H1 (cell line): ENCODE results near the gene NLRP1. TPM values are rescaled to one million over a fixed set of nuclear protein-coding genes. Genes with fewer than 3 reads are reported as not detected.

Source experiments
- CTCF ChIA-PET: fragments of 300-600 bp; sonication (Branson Sonifier 250); formaldehyde crosslinking; loops from one replicate; lab custom pipeline; 2021; ENCODE audit not compliant: partially characterized antibody; lab: Charles Lee
- POLR2A ChIA-PET: fragments of 300-600 bp; sonication (Branson Sonifier 250); formaldehyde crosslinking; loops from one replicate; lab custom pipeline; 2021; ENCODE audit warnings: inconsistent platforms; ENCODE audit not compliant: partially characterized antibody; lab: Charles Lee
- DNase-seq, 2 experiments: peaks; one replicate each; pipeline versions ENCODE4 v3.0.0 to v3.0.0-alpha.2; 2010 to 2022; ENCODE audit warnings: low spot score in 2 of 2, low read depth in 1 of 2, mixed read lengths in 1 of 2
- FAIRE-seq: peaks from 2 replicates; lab custom pipeline; 2011; peaks lifted over from hg19 to GRCh38; lab: Jason Lieb, UNC
- H2AFZ ChIP-seq: 2 replicates; pipeline ENCODE4 v1.8.1; 2012; ENCODE audit warnings: low read length, inconsistent platforms
- H2AK5ac ChIP-seq: 2 replicates; pipeline ENCODE4 v1.6.1; 2013; ENCODE audit warnings: low read depth, low read length
- H2BK120ac ChIP-seq: replicated peaks from 2 replicates; pipeline ENCODE3; 2013; ENCODE audit warnings: low read depth, low read length, inconsistent platforms
- H2BK12ac ChIP-seq: 2 replicates; pipeline ENCODE4 v1.6.1; 2013; ENCODE audit warnings: low read depth, low read length
- H2BK15ac ChIP-seq: 2 replicates; pipeline ENCODE4 v1.6.1; 2013; ENCODE audit warnings: low read length
- H2BK20ac ChIP-seq: 2 replicates; pipeline ENCODE4 v1.6.1; 2013; ENCODE audit warnings: low read length
- H2BK5ac ChIP-seq: 2 replicates; pipeline ENCODE4 v1.6.1; 2013; ENCODE audit warnings: low read depth, low read length
- H3K14ac ChIP-seq: 2 replicates; pipeline ENCODE4 v1.6.1; 2013; ENCODE audit warnings: inconsistent platforms; ENCODE audit not compliant: insufficient read length
- H3K18ac ChIP-seq: 2 replicates; pipeline ENCODE4 v1.6.1; 2013; ENCODE audit warnings: low read length; ENCODE audit errors: extremely low read depth
- H3K23ac ChIP-seq: 2 replicates; pipeline ENCODE4 v1.6.1; 2013; ENCODE audit warnings: inconsistent platforms; ENCODE audit not compliant: insufficient read length
- H3K23me2 ChIP-seq: 2 replicates; pipeline ENCODE4 v1.6.1; 2013; ENCODE audit warnings: low read depth, low read length
- H3K27ac ChIP-seq: 2 replicates; pipeline ENCODE4 v1.6.1; 2011; ENCODE audit warnings: low read depth, low read length, inconsistent platforms
- H3K27me3 ChIP-seq, 4 experiments: replicated peaks in 1 of 4; 1 replicate in 1 of 4; 2 replicates in 3 of 4; pipeline versions ENCODE4 v1.6.1 to v1.8.1; 2011 to 2013; ENCODE audit warnings: low read length in 3 of 4, mild to moderate bottlenecking in 3 of 4, inconsistent platforms in 2 of 4, mixed read lengths in 2 of 4, moderate library complexity in 1 of 4; ENCODE audit not compliant: control insufficient read depth in 3 of 4, insufficient read depth in 3 of 4; ENCODE audit errors: extremely low read depth in 1 of 4
- H3K36me3 ChIP-seq, 4 experiments: 2 replicates each; pipeline versions ENCODE4 v1.6.1 to v1.8.1; 2011 to 2013; ENCODE audit warnings: mild to moderate bottlenecking in 4 of 4, low read length in 3 of 4, moderate library complexity in 2 of 4, control low read depth in 1 of 4, inconsistent platforms in 1 of 4; ENCODE audit not compliant: insufficient read depth in 4 of 4, control insufficient read depth in 2 of 4
- H3K4ac ChIP-seq: replicated peaks from 2 replicates; pipeline ENCODE3; 2013; ENCODE audit warnings: low read length, low read depth, mixed read lengths, inconsistent platforms; ENCODE audit not compliant: insufficient read length
- H3K4me1 ChIP-seq, 4 experiments: replicated peaks in 1 of 4; 1 replicate in 1 of 4; 2 replicates in 3 of 4; pipeline versions ENCODE4 v1.6.1 to v1.8.1; 2011 to 2013; ENCODE audit warnings: low read length in 3 of 4, inconsistent platforms in 2 of 4, mixed read lengths in 1 of 4; ENCODE audit not compliant: insufficient read depth in 4 of 4, control insufficient read depth in 3 of 4
- H3K4me2 ChIP-seq, 2 experiments: 2 replicates each; pipeline versions ENCODE4 v1.6.1 to v1.8.1; 2011 to 2013; ENCODE audit warnings: low read depth in 2 of 2, low read length in 2 of 2, control low read depth in 1 of 2, inconsistent platforms in 1 of 2, mild to moderate bottlenecking in 1 of 2; ENCODE audit not compliant: insufficient read depth in 1 of 2
- H3K4me3 ChIP-seq, 4 experiments: fragments of 200-600, 300-600 bp in 1 of 4; sonication (generic), shearing (Covaris generic), sonication (Bioruptor Twin) in 1 of 4; 2 replicates each; pipeline versions ENCODE4 v1.5.1 to v1.8.1; 2011 to 2016; ENCODE audit warnings: low read length in 4 of 4, low read depth in 3 of 4, control low read depth in 2 of 4, inconsistent platforms in 2 of 4, mild to moderate bottlenecking in 2 of 4, mixed read lengths in 1 of 4, moderate library complexity in 1 of 4; ENCODE audit not compliant: insufficient read depth in 2 of 4; ENCODE audit errors: extremely low read depth in 1 of 4
- H3K56ac ChIP-seq: replicated peaks from 2 replicates; pipeline ENCODE3; 2013; ENCODE audit warnings: low read depth, mild to moderate bottlenecking, mixed read lengths, low read length, inconsistent platforms; ENCODE audit not compliant: insufficient read length
- H3K79me1 ChIP-seq: 2 replicates; pipeline ENCODE4 v1.6.1; 2013; ENCODE audit warnings: low read depth, low read length, control low read depth
- H3K79me2 ChIP-seq, 2 experiments: 2 replicates each; pipeline versions ENCODE4 v1.6.1 to v1.8.1; 2012 to 2013; ENCODE audit warnings: low read length in 2 of 2, mild to moderate bottlenecking in 2 of 2, inconsistent platforms in 1 of 2; ENCODE audit not compliant: insufficient read depth in 2 of 2, control insufficient read depth in 1 of 2
- H3K9ac ChIP-seq, 4 experiments: replicated peaks in 1 of 4; 1 replicate in 1 of 4; 2 replicates in 3 of 4; pipeline versions ENCODE4 v1.6.1 to v1.8.1; 2011 to 2013; ENCODE audit warnings: low read depth in 3 of 4, low read length in 3 of 4, control low read depth in 2 of 4, mild to moderate bottlenecking in 2 of 4, moderate library complexity in 2 of 4, inconsistent platforms in 1 of 4; ENCODE audit errors: extremely low read depth in 1 of 4
- H3K9me3 ChIP-seq, 2 experiments: 2 replicates each; pipeline versions ENCODE4 v1.6.1 to v1.8.1; 2012 to 2013; ENCODE audit warnings: mild to moderate bottlenecking in 2 of 2, moderate library complexity in 2 of 2, control low read depth in 1 of 2, inconsistent platforms in 1 of 2, low read depth in 1 of 2, low read length in 1 of 2, mixed read lengths in 1 of 2; ENCODE audit not compliant: insufficient read depth in 2 of 2
- H4K20me1 ChIP-seq, 2 experiments: replicated peaks in 1 of 2; 2 replicates each; pipeline versions ENCODE3 to v1.8.1; 2011 to 2013; ENCODE audit warnings: inconsistent platforms in 2 of 2, low read length in 2 of 2, mild to moderate bottlenecking in 1 of 2; ENCODE audit not compliant: insufficient read depth in 2 of 2, control insufficient read depth in 1 of 2
- H4K5ac ChIP-seq: 2 replicates; pipeline ENCODE4 v1.6.1; 2013; ENCODE audit warnings: low read length, low read depth, mixed read lengths, inconsistent platforms; ENCODE audit not compliant: insufficient read length
- H4K8ac ChIP-seq: 2 replicates; pipeline ENCODE4 v1.8.0; 2013; ENCODE audit warnings: mild to moderate bottlenecking, moderate library complexity, low read length, inconsistent platforms; ENCODE audit not compliant: insufficient read depth; ENCODE audit errors: extremely low read depth
- H4K91ac ChIP-seq: replicated peaks from 2 replicates; pipeline ENCODE3; 2013; ENCODE audit warnings: low read length, mixed read lengths, inconsistent platforms; ENCODE audit not compliant: insufficient read length
- BCL11A ChIP-seq, 2 experiments: IDR thresholded peaks; one replicate each; pipeline ENCODE4 v1.6.1; 2011; ENCODE audit warnings: low read depth in 2 of 2, low read length in 2 of 2, mild to moderate bottlenecking in 2 of 2
- CBX5 ChIP-seq: fragments of 300-800, 300-1000 bp; sonication (generic); IDR thresholded peaks from 2 replicates; pipeline ENCODE4 v1.7.1; 2016; ENCODE audit warnings: antibody characterized with exemption, low read length, low read depth
- CTBP2 ChIP-seq: IDR thresholded peaks from 2 replicates; pipeline ENCODE4 v1.7.0; 2011; ENCODE audit warnings: borderline replicate concordance, mild to moderate bottlenecking, moderate library complexity, mixed read lengths, low read length; ENCODE audit not compliant: insufficient read depth, insufficient read length
- KDM4A ChIP-seq: IDR thresholded peaks from one replicate; pipeline ENCODE4 v1.7.1; 2012; ENCODE audit warnings: low read depth, mild to moderate bottlenecking, moderate library complexity, low read length, inconsistent platforms; ENCODE audit not compliant: severe bottlenecking
- POLR2AphosphoS5 ChIP-seq: IDR thresholded peaks from 2 replicates; pipeline ENCODE4 v1.6.1; 2011; ENCODE audit warnings: low read depth, low read length
- RFX5 ChIP-seq: IDR thresholded peaks from 2 replicates; pipeline ENCODE4 v1.6.1; 2011; ENCODE audit warnings: low read depth, low read length, improper control_type of control experiment, borderline replicate concordance
- RNF2 ChIP-seq: fragments of 200-900, 300-1000 bp; sonication (generic); IDR thresholded peaks from 2 replicates; pipeline ENCODE4 v1.7.1; 2016; ENCODE audit warnings: borderline replicate concordance, low read depth, mild to moderate bottlenecking, antibody characterized with exemption, low read length; ENCODE audit not compliant: poor library complexity, severe bottlenecking; ENCODE audit errors: missing control alignments
- RXRA ChIP-seq: IDR thresholded peaks from 2 replicates; pipeline ENCODE4 v1.6.1; 2011; ENCODE audit warnings: low read depth, mild to moderate bottlenecking, low read length, moderate library complexity; ENCODE audit not compliant: insufficient read depth
- TAF1 ChIP-seq: IDR thresholded peaks from 2 replicates; pipeline ENCODE4 v1.6.1; 2011; ENCODE audit warnings: mild to moderate bottlenecking, low read depth, low read length
- WGBS, 2 experiments: shearing (Covaris generic) in 1 of 2; methylation state at CpG; one replicate each; pipeline versions ENCODE4 v1.1.6 to v1.1.7; 2013 to 2015; ENCODE audit warnings: low lambda C conversion rate in 2 of 2, mixed read lengths in 2 of 2, inconsistent platforms in 1 of 2, low coverage in 1 of 2, missing lambda C conversion rate in 1 of 2; ENCODE audit not compliant: insufficient replicate concordance in 2 of 2, insufficient coverage in 1 of 2, insufficient read length in 1 of 2; ENCODE audit errors: extremely low coverage in 1 of 2, missing lambda C conversion rate in 1 of 2; 5-methylcytosine and 5-hydroxymethylcytosine counted together
- polyA plus RNA-seq, 7 experiments: library from polyadenylated mRNA; depleted of rRNA in 3 of 7; stranded (reverse) in 5 of 7; unstranded in 2 of 7; fragments of >200 nt in 5 of 7; fragments of 200-250 nt in 2 of 7; gene quantifications; 1 replicate in 5 of 7; 2 replicates in 1 of 7; 4 replicates in 1 of 7; pipeline versions ENCODE4 v1.2.1 to v1.2.3, GENCODE V29; 2011 to 2013; ENCODE audit warnings: missing spikeins in 2 of 7, mixed read lengths in 2 of 7
- total RNA-seq: library from RNA; stranded (reverse); fragmentation: NEBNext Ultra II Directional; extraction: Animal tissue kit (Norgen Biotek cat#: 25700); gene quantifications from 2 replicates; pipeline ENCODE4 v1.2.1, GENCODE V29; 2021

The NLRP1 gene
- total and polyA plus RNA-seq, 2 of the 8 experiments (the other 6 are each of a cell fraction or from before 2014, with no cell fraction given): 8.6 to 10.4 TPM

- CTCF ChIA-PET: interaction anchor here (1.0 to 1.3 kb wide), 4 partner anchors 9 to 324 kb away, joined by 3 to 4 read pairs (median 3); no protein-coding TSS in a partner anchor
- no peaks in the 10 kb centered on the region for H3K23me2 ChIP-seq
- 89% methylated on average over 5 of the region's 5 CpGs; no CpG with 5 or more reads in 1 of the 2 experiments for WGBS, 2 experiments
Measured at GRCh38 chr17:5523249-5523648, 61.1 kb downstream of the NLRP1 start.

More at GRCh38 chr17:5523249-5523648, 61.1 kb downstream of the NLRP1 start:
- H2BK5ac ChIP-seq: no peak overlapping the region
- H2BK12ac ChIP-seq: no peak overlapping the region
- H3K14ac ChIP-seq: no peak overlapping the region
- no peaks in the 10 kb centered on the region for H3K79me2 ChIP-seq
- H3K27ac ChIP-seq: no peak overlapping the region
- no peaks in the 10 kb centered on the region for H3K36me3 ChIP-seq
- H3K4me3 ChIP-seq: no peak overlapping the region
- TF ChIP-seq CTBP2 (no peak), CBX5 (no peak), BCL11A (IDR thresholded peaks at IDR 0.05; ENCODE audit: low read depth in 2 of 2, low read length in 2 of 2) (no peak), POLR2AphosphoS5 (no peak), RNF2 (no peak), RXRA (no peak), RFX5 (no peak), KDM4A (no peak), TAF1 (no peak)
- TF ChIP-seq, all 59 proteins: peak for 0
- Histone ChIP-seq H3K4me1 (no peaks in the 10 kb centered on the region; a peak in 2 of 7 replicates), H3K9me3 (no peaks in the 10 kb centered on the region), H4K20me1 (no peaks in the 10 kb centered on the region), H3K27me3 (no peaks in the 10 kb centered on the region; a peak in 1 of 7 replicates), H3K9ac (no peak overlapping the region), H3K4me2 (no peak overlapping the region), H3K4ac (no peak overlapping the region), H3K56ac (no peak overlapping the region), H2AFZ (no peak overlapping the region), H2AK5ac (no peak overlapping the region), H3K18ac (no peak overlapping the region), H2BK20ac (no peak overlapping the region), H4K8ac (no peak overlapping the region), H2BK15ac (no peak overlapping the region), H3K79me1 (no peaks in the 10 kb centered on the region), H4K5ac (no peak overlapping the region), H2BK120ac (no peak overlapping the region), H3K23ac (no peak overlapping the region), H4K91ac (no peak overlapping the region)
- no peak for DNase-seq
- POLR2A ChIA-PET: interaction anchor here (1.2 to 1.7 kb wide), 2 partner anchors 15 to 37 kb away, joined by 4 to 5 read pairs; partner anchors contain the start of genes DERL2 and MIS12
- FAIRE-seq: no peak
